GM12865 (cell line): Measurements from ENCODE around the gene DNAJC28.

Experiments used
- DNase-seq: peaks from one replicate; pipeline ENCODE4 v3.0.0; 2010; ENCODE audit warnings: low read depth
- H3K4me3 ChIP-seq: 2 replicates; pipeline ENCODE4 v1.5.1; 2011; ENCODE audit warnings: mild to moderate bottlenecking, low read depth, low read length, control low read depth
- TF ChIP-seq, protein P1 (sequence below): IDR thresholded peaks from 2 replicates; pipeline ENCODE4 v1.5.1; 2011; ENCODE audit warnings: low read length, control low read depth, low read depth, inconsistent platforms; ENCODE audit not compliant: insufficient read depth; ENCODE audit errors: missing control alignments

Gene DNAJC28

DNA sequence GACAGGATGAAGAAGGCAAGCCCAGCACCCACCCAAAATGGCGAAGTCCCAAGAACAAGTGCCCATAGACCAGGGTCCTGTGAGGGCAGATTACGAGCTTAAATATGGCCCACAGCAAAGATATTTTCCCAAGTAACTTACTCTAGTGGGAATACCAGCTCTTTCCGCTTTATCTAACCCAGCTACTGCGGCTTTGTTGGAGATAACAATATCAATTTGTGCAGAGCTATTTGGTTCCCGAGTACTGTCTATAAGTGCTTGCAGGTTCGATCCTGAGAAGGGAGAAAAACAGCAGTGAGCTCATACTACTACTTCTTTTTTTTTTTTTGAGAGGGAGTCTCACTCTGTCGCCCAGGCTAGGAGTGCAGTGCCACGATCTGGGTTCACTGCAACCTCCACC is 14.3 kb upstream of the DNAJC28 start:
- DNase-seq: no peak
- no peak overlapping the region for H3K4me3 ChIP-seq
- TF ChIP-seq, protein P1, sequence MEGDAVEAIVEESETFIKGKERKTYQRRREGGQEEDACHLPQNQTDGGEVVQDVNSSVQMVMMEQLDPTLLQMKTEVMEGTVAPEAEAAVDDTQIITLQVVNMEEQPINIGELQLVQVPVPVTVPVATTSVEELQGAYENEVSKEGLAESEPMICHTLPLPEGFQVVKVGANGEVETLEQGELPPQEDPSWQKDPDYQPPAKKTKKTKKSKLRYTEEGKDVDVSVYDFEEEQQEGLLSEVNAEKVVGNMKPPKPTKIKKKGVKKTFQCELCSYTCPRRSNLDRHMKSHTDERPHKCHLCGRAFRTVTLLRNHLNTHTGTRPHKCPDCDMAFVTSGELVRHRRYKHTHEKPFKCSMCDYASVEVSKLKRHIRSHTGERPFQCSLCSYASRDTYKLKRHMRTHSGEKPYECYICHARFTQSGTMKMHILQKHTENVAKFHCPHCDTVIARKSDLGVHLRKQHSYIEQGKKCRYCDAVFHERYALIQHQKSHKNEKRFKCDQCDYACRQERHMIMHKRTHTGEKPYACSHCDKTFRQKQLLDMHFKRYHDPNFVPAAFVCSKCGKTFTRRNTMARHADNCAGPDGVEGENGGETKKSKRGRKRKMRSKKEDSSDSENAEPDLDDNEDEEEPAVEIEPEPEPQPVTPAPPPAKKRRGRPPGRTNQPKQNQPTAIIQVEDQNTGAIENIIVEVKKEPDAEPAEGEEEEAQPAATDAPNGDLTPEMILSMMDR: no peak

DNA sequence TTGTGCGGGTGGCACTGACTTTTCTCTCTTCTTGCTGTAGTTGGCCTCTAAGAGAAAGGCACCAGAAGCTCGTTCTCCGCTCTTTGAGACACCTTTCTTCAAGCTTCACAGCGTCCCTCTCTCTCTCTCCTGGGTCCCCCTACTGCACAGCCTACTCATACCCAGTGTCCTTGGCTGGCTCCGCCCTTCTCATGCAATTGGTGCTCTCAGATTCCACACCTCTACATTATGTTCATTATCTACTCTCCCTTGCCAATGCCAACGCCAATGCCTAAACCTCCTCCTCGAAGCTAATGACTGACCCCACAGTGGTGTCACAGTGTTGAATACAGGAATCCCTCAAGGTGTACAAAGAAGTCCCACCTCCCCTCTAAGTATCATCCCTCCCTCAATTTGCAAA is 4.8 kb upstream of the DNAJC28 start:
- no peak for DNase-seq
- no peak overlapping the region for H3K4me3 ChIP-seq
- TF ChIP-seq, protein P1: no peak

DNA sequence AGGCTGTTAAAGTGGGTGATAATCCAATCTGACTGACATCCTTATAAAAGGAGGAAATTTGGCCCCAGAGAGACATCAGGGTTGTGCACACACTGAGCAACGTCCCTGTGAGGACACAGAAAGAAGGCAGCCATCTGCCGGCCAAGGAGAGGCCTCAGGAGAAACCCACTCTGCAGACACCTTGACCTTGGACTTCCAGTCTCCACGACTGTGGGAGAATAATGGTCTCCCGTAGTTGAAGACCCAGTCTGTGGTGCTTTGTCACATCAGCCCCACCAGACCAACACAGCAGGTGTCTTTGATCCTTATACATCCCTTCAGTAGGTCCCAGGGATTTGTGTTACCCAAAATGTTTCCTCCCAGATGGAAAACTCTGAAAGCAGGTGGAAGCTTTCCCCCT is 4.2 kb upstream of the DNAJC28 start:
- no peak for DNase-seq
- no peak overlapping the region for H3K4me3 ChIP-seq
- TF ChIP-seq, protein P1: no peak

DNA sequence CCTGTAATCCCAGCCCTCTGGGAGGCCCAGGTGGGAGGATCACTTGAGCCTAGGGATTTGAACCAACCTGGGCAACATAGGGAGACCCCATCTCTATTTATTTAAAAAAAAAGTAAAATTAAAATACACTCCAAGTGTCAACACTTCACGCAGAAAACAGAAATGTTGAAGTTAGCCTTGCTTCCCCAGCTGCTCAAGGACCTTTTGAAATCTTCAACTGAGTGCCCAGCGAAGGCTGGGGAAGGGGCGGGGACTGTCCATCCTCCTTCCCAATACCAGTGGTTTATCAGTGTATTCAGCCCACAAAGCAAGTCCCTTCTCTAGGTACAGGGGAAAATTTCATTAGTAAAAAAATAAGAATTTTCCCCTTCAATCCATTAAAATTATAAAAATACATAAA is 2.2 kb upstream of the DNAJC28 start:
- DNase-seq: no peak
- TF ChIP-seq, protein P1: no peak
- no peak overlapping the region for H3K4me3 ChIP-seq

DNA sequence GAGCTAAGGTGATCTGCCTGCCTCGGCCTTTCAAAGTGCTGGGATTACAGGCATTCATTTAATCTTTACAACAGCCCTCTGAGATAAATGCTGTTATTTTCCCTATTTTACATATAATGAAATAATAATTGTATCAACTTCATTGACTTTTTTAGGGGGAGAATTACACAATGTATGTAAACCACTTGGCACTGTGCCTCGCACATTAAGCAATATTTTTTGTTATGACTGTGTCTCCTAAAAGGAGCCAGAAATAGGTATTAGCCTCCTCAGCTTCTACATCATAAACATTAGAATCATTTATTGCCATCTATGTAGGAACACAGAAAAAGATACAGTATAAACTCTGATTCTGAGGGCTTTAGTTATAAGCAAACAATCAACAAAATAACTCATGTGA is 1.1 kb upstream of the DNAJC28 start:
- H3K4me3 ChIP-seq: no peak overlapping the region
- TF ChIP-seq, protein P1: no peak
- DNase-seq: no peak

DNA sequence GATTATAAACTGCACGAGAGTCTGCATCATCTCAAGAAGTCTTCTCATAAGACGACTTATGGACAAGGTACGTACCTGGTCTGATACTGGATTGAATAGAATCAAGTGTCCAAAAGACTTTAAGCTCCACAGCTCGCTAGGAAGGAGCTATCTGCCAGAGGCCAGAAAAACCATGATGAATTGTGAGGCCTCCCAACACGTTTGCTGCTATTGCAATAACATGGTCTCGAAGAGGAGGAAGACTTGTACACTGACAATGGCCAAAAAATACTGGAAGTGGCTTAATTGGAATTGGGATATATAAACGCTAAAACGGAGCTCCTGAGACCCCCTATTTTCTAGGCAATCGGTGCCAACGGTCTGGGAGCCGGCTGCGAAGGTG is 534 bp downstream of the DNAJC28 start:
- DNase-seq: no peak
- TF ChIP-seq, protein P1: no peak
- peak overlapping the region; percentile 81 for H3K4me3 ChIP-seq

DNA sequence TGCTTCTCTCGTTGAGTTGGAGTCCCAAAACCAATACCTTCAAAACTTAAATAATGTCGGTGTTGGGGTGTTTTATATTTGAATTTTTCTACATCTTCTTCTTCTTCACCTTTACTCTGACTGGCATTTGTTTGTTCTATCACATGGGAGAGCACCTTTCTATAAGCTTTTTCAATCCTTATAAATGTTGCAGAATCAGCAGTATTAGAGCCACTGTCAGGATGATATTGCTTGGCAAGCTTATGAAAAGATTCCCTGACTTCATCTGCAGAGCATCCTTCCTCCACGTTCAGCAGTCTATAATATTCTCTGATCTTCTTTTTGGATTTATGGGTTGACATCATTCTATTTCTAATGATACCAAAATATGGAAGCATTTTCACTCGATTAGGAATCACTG is 2.6 kb downstream of the DNAJC28 start:
- H3K4me3 ChIP-seq: no peak overlapping the region
- TF ChIP-seq, protein P1: no peak
- DNase-seq: no peak
